Measurements from ENCODE around the gene PAGE2. TPM values are rescaled to one million over a fixed set of nuclear protein-coding genes. Genes with fewer than 3 reads are reported as not detected.

The PAGE2 gene
- total and polyA plus RNA-seq, 7 donors = not detected

DNA sequence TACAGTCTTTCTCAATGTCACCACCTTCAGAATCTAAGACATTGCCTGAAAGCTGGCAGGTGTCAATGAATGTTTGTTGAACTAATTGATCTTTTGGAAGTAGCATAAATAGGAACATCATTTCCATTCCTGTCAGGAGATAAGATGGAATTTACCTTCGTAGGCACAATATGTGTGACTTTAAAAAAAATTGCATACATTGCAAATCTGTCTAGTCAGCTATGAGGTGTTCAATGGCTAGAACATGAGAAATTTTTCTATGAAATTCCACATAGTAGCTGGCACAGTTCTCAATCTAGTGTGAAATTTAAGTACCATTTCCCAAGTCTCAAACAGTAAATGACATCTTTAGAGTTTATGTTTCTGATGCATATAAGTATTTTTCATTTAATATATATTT lies 10.3 kb downstream of the PAGE2 start:
- no peak for TF ChIP-seq CTCF (IDR thresholded peaks at IDR 0.05)
- H3K4me1 ChIP-seq = no peaks in the 10 kb centered on the region
- ATAC-seq (no peak), DNase-seq (no peak)
- no peaks in the 10 kb centered on the region for H3K36me3 ChIP-seq (ENCODE audit: insufficient read depth in 1 of 2, low read depth in 1 of 2)
- WGBS, 3 donors = 45 to 53% (median 51%) methylated on average over 1 of the region's 1 CpG
- H3K9me3 ChIP-seq = no peaks in the 10 kb centered on the region
- no peak overlapping the region for H3K4me3 ChIP-seq
- intact Hi-C loops (cut with DNase I) = no loop called here
- no peak overlapping the region for H3K27ac ChIP-seq
- H3K27me3 ChIP-seq (ENCODE audit: insufficient read depth in 3 of 3, low read length in 2 of 3) = peaks cover 0 to 20% (median 0%) of the 10 kb centered on the region in 3 donors

- 60 to 82% (median 78%) methylated on average over 3 of the region's 3 CpGs for WGBS, 3 donors
- Histone ChIP-seq H3K27ac (no peak overlapping the region), H3K4me3 (no peak overlapping the region), H3K36me3 (ENCODE audit: insufficient read depth in 1 of 2, low read depth in 1 of 2) (no peaks in the 10 kb centered on the region), H3K9me3 (no peaks in the 10 kb centered on the region), H3K27me3 (ENCODE audit: insufficient read depth in 3 of 3, low read length in 2 of 3) (peaks cover 0 to 6% (median 0%) of the 10 kb centered on the region in 3 donors), H3K4me1 (no peaks in the 10 kb centered on the region)
- ATAC-seq = no peak
- TF ChIP-seq CTCF (IDR thresholded peaks at IDR 0.05) = no peak
- intact Hi-C loops (cut with DNase I) = no loop called here
- no peak for DNase-seq
Measured at GRCh38 chrX:55102754-55103153, 13.9 kb downstream of the PAGE2 start.

GRCh38 chrX:55107262-55107661 lies 18.4 kb downstream of the PAGE2 start:
- H3K27me3 ChIP-seq (ENCODE audit: insufficient read depth in 3 of 3, low read length in 2 of 3) = no peaks in the 10 kb centered on the region
- intact Hi-C loops (cut with DNase I) = no loop called here
- no peak for TF ChIP-seq CTCF (IDR thresholded peaks at IDR 0.05)
- H3K9me3 ChIP-seq = no peaks in the 10 kb centered on the region
- H3K36me3 ChIP-seq (ENCODE audit: insufficient read depth in 1 of 2, low read depth in 1 of 2) = no peaks in the 10 kb centered on the region
- no peak overlapping the region for H3K4me3 ChIP-seq
- H3K4me1 ChIP-seq = no peaks in the 10 kb centered on the region
- ATAC-seq (no peak), DNase-seq (no peak)
- H3K27ac ChIP-seq = no peak overlapping the region

GRCh38 chrX:55107911-55108310 lies 19.1 kb downstream of the PAGE2 start:
- no peak overlapping the region for H3K27ac ChIP-seq
- H3K4me1 ChIP-seq = no peaks in the 10 kb centered on the region
- H3K36me3 ChIP-seq (ENCODE audit: insufficient read depth in 1 of 2, low read depth in 1 of 2) = no peaks in the 10 kb centered on the region
- no peaks in the 10 kb centered on the region for H3K9me3 ChIP-seq
- ATAC-seq (no peak), DNase-seq (no peak)
- H3K27me3 ChIP-seq (ENCODE audit: insufficient read depth in 3 of 3, low read length in 2 of 3) = no peaks in the 10 kb centered on the region
- WGBS, 3 donors = 49 to 53% (median 52%) methylated on average over 2 of the region's 2 CpGs
- intact Hi-C loops (cut with DNase I) = no loop called here
- no peak overlapping the region for H3K4me3 ChIP-seq
- no peak for TF ChIP-seq CTCF (IDR thresholded peaks at IDR 0.05)

DNA sequence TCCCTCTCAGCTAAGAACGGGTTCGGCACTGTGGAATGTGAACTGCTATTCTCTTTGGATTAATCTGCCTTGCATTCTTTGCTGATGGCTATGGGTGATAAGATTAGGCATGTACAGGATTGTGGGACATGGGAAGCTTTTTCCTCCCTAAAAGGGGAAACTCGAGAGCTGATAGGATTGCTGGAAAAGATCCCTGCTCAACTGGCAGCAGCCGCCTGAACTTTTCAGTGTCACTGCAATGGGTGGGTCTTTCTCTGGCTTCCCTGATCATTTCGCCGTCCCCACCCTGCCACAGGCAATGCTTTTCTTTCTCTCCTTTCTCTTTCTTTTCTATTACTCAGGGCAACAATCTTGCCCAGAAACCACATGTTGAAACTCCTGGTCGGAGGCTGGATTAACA lies 20.5 kb downstream of the PAGE2 start:
- 46 to 57% (median 54%) methylated on average over 4 to 7 of the region's 7 CpGs for WGBS, 3 donors
- H3K27me3 ChIP-seq (ENCODE audit: insufficient read depth in 3 of 3, low read length in 2 of 3) = peaks cover 0 to 6% (median 0%) of the 10 kb centered on the region in 3 donors
- no peak for TF ChIP-seq CTCF (IDR thresholded peaks at IDR 0.05)
- no peaks in the 10 kb centered on the region for H3K4me1 ChIP-seq
- H3K36me3 ChIP-seq (ENCODE audit: insufficient read depth in 1 of 2, low read depth in 1 of 2) = no peaks in the 10 kb centered on the region
- ATAC-seq = no peak
- H3K9me3 ChIP-seq = no peaks in the 10 kb centered on the region
- intact Hi-C loops (cut with DNase I) = no loop called here
- no peak overlapping the region for H3K27ac ChIP-seq
- no peak overlapping the region for H3K4me3 ChIP-seq
- DNase-seq = no peak

All from psoas muscle (tissue), 8 donors.